ENCODE measurements around the gene TFF3. TPM values are rescaled to one million over a fixed set of nuclear protein-coding genes. Genes with fewer than 3 reads are reported as not detected.
A peak's percentile ranks its signal among the peaks of the same experiment; 100 is the strongest.

TFF3 gene
- total RNA-seq (2014; rRNA removed; shearing (Covaris generic)): not detected in 2 replicates
- polyA plus RNA-seq (2015; cell fraction: cytosol; rRNA removed): 0.19 TPM in 1 of 2 replicates, not detected in the other
- 0.12 TPM in 1 of 2 replicates, not detected in the other for polyA plus RNA-seq (2015; cell fraction: nucleus; rRNA removed)

- DNase-seq (ENCODE audit: low read depth): no peak
Observed at GRCh38 chr21:42315296-42315891, at the start of gene TFF3. Gene TFF3, minus strand, starts transcription at chr21:42315409. Its CDS starts 35 bp downstream, at chr21:42315374.

GRCh38 chr21:42364304-42364865, 49.2 kb upstream of the TFF3 start:
- DNase-seq (ENCODE audit: low read depth): no peak

GRCh38 chr21:42363312-42363711, 48.1 kb upstream of the TFF3 start:
- DNase-seq (ENCODE audit: low read depth): no peak

- no peak for DNase-seq (ENCODE audit: low read depth)
Observed at GRCh38 chr21:42362700-42363099, 47.5 kb upstream of the TFF3 start.

- no peak for DNase-seq (ENCODE audit: low read depth)
Observed at GRCh38 chr21:42362198-42362597, 47.0 kb upstream of the TFF3 start.

GRCh38 chr21:42361286-42361685, 46.1 kb upstream of the TFF3 start:
- no peak for DNase-seq (ENCODE audit: low read depth)

GRCh38 chr21:42360317-42360716, 45.1 kb upstream of the TFF3 start:
- DNase-seq (ENCODE audit: low read depth): no peak

GRCh38 chr21:42358937-42359336, 43.7 kb upstream of the TFF3 start:
- DNase-seq (ENCODE audit: low read depth): peak; percentile 36

- no peak for DNase-seq (ENCODE audit: low read depth)
Observed at GRCh38 chr21:42358261-42358660, 43.1 kb upstream of the TFF3 start.

- DNase-seq (ENCODE audit: low read depth): no peak
Observed at GRCh38 chr21:42357307-42357706, 42.1 kb upstream of the TFF3 start.

GRCh38 chr21:42356650-42357049, 41.4 kb upstream of the TFF3 start:
- DNase-seq (ENCODE audit: low read depth): no peak

- DNase-seq (ENCODE audit: low read depth): no peak
Observed at GRCh38 chr21:42356046-42356445, 40.8 kb upstream of the TFF3 start.

- no peak for DNase-seq (ENCODE audit: low read depth)
Observed at GRCh38 chr21:42353623-42354022, 38.4 kb upstream of the TFF3 start.

- DNase-seq (ENCODE audit: low read depth): peak; percentile 5
Observed at GRCh38 chr21:42352441-42353095, 37.4 kb upstream of the TFF3 start.

- DNase-seq (ENCODE audit: low read depth): no peak
Observed at GRCh38 chr21:42351626-42352440, 36.6 kb upstream of the TFF3 start.

- no peak for DNase-seq (ENCODE audit: low read depth)
Observed at GRCh38 chr21:42350927-42351426, 35.8 kb upstream of the TFF3 start, which contains the start of gene TFF2. Gene TFF2, minus strand, starts transcription at chr21:42350994. Its CDS starts 37 bp downstream, at chr21:42350957.

- DNase-seq (ENCODE audit: low read depth): no peak
Observed at GRCh38 chr21:42350318-42350910, 35.2 kb upstream of the TFF3 start.

GRCh38 chr21:42349420-42350317, 34.5 kb upstream of the TFF3 start:
- DNase-seq (ENCODE audit: low read depth): no peak

GRCh38 chr21:42348762-42349161, 33.6 kb upstream of the TFF3 start:
- no peak for DNase-seq (ENCODE audit: low read depth)
